ENCODE measurements around the gene AIMP1.

Gene AIMP1

DNA sequence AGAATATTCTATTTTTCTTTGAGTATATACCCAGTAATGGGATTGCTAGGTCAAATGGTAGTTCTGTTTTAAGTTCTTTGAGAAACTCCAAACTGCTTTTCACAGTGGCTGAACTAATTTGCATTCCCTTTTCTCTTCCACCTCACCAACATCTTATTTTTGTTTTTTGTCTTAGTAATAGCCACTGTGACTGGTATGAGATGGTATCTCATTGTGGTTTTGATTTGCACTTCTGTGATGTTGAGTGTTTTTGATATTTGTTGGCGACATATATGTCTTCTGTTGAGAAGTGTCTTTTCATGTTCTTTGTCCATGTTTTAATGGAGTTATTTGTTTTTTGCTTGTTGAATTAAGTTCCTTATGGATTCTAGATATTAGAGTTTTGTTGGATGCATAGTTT, 24.4 kb downstream of the AIMP1 start:
- no peak for DNase-seq
- Histone ChIP-seq H3K4me3 (ENCODE audit: low read depth, low read length) (no peak overlapping the region), H3K9me3 (ENCODE audit: severe bottlenecking) (no peaks in the 10 kb centered on the region), H3K36me3 (peaks cover 36% of the 10 kb centered on the region), H3K27me3 (ENCODE audit: insufficient read depth, low read depth, severe bottlenecking) (no peaks in the 10 kb centered on the region), H3K27ac (no peak overlapping the region)
- TF ChIP-seq, protein P1, sequence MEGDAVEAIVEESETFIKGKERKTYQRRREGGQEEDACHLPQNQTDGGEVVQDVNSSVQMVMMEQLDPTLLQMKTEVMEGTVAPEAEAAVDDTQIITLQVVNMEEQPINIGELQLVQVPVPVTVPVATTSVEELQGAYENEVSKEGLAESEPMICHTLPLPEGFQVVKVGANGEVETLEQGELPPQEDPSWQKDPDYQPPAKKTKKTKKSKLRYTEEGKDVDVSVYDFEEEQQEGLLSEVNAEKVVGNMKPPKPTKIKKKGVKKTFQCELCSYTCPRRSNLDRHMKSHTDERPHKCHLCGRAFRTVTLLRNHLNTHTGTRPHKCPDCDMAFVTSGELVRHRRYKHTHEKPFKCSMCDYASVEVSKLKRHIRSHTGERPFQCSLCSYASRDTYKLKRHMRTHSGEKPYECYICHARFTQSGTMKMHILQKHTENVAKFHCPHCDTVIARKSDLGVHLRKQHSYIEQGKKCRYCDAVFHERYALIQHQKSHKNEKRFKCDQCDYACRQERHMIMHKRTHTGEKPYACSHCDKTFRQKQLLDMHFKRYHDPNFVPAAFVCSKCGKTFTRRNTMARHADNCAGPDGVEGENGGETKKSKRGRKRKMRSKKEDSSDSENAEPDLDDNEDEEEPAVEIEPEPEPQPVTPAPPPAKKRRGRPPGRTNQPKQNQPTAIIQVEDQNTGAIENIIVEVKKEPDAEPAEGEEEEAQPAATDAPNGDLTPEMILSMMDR (IDR thresholded peaks at IDR 0.05; ENCODE audit: low read depth, low read length) = no peak

DNA sequence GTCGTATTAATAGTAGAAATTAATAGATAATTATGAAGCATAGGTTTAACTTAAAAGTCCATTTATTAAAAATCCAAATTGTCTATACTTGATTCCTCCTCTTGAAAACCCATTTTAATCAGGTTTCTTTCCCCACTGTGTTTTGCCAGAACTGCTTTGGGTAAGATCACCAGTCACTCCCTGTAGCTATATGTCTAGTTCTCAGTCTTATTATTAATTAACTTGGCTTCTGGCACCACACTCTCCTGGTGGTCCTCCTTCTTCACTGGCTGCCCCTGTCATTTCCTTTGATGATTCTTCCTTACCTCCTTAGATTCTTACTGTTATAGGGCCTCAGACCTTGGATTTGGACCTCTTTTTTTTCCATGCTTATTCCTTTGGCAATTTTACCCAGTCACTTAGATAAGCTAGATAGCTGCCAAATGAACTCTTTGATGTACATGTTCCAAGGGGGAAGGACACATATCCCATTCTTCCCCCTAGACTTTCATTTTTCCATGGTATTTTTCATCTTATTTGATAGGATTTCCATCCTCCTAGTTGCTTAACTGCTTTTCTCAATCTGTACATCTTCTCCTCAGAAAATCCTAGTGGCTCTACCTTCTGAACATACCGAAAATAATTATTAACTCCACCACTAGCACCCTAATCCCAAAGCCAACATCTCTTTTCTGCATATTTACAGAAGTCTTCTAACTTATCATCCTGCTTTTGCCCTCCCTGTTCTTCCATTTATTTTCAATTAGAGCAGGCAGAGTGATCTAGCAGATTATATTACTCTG, 27.7 kb downstream of the AIMP1 start:
- H3K27ac ChIP-seq = no peak overlapping the region
- DNase-seq = no peak
- TF ChIP-seq, protein P1 (IDR thresholded peaks at IDR 0.05; ENCODE audit: low read depth, low read length) = no peak
- H3K36me3 ChIP-seq = peaks cover 13% of the 10 kb centered on the region
- no peaks in the 10 kb centered on the region for H3K27me3 ChIP-seq (ENCODE audit: insufficient read depth, low read depth, severe bottlenecking)
- no peaks in the 10 kb centered on the region for H3K9me3 ChIP-seq (ENCODE audit: severe bottlenecking)
- H3K4me3 ChIP-seq (ENCODE audit: low read depth, low read length) = no peak overlapping the region

DNA sequence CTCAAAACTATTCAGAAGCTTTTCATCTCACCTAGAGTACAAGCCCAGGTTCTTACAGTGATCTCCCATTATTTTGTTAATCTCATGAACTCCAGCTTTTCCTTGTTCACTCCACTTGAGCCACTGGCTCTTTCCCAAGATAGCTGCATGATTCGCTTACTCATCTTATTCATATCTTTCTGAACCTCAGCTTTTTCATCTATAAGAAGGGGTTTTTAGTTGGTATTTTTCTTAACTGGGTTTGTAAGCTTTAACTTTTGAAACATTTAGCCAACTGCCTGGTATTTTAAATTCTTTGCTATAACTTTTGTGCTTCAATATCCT, 28.3 kb downstream of the AIMP1 start:
- H3K9me3 ChIP-seq (ENCODE audit: severe bottlenecking) = no peaks in the 10 kb centered on the region
- peaks cover 8% of the 10 kb centered on the region for H3K36me3 ChIP-seq
- DNase-seq = no peak
- no peak overlapping the region for H3K4me3 ChIP-seq (ENCODE audit: low read depth, low read length)
- no peak overlapping the region for H3K27ac ChIP-seq
- TF ChIP-seq, protein P1 (IDR thresholded peaks at IDR 0.05; ENCODE audit: low read depth, low read length) = no peak
- H3K27me3 ChIP-seq (ENCODE audit: insufficient read depth, low read depth, severe bottlenecking) = no peaks in the 10 kb centered on the region

GRCh38 chr4:106347167-106347566, 30.8 kb downstream of the AIMP1 start:
- Histone ChIP-seq H3K9me3 (ENCODE audit: severe bottlenecking) (no peaks in the 10 kb centered on the region), H3K27ac (no peak overlapping the region), H3K27me3 (ENCODE audit: insufficient read depth, low read depth, severe bottlenecking) (no peaks in the 10 kb centered on the region), H3K36me3 (peaks cover 5% of the 10 kb centered on the region), H3K4me3 (ENCODE audit: low read depth, low read length) (no peak overlapping the region)
- DNase-seq = no peak
- TF ChIP-seq, protein P1 (IDR thresholded peaks at IDR 0.05; ENCODE audit: low read depth, low read length) = no peak

DNA sequence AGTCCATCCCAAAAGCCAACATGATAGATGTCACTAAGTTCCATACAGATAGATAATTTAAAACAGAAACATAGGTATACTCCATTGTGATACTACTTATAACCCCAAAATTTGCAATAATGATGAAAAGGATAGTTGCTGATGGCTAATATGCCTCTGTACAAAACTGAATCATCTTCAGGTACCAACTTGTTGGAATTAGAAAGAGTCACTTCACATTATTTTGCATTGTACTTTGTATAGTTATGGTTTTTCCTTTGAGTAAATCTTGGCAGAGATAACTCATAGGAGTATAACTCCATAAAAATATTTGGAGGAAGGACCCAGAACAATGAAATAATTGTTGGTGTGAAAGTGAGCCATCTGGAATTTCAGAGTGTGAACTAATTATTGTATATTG, 34.7 kb downstream of the AIMP1 start:
- TF ChIP-seq, protein P1 (IDR thresholded peaks at IDR 0.05; ENCODE audit: low read depth, low read length) = no peak
- no peaks in the 10 kb centered on the region for H3K27me3 ChIP-seq (ENCODE audit: insufficient read depth, low read depth, severe bottlenecking)
- DNase-seq = no peak
- no peaks in the 10 kb centered on the region for H3K9me3 ChIP-seq (ENCODE audit: severe bottlenecking)
- no peak overlapping the region for H3K4me3 ChIP-seq (ENCODE audit: low read depth, low read length)
- peaks cover 5% of the 10 kb centered on the region for H3K36me3 ChIP-seq
- no peak overlapping the region for H3K27ac ChIP-seq

DNA sequence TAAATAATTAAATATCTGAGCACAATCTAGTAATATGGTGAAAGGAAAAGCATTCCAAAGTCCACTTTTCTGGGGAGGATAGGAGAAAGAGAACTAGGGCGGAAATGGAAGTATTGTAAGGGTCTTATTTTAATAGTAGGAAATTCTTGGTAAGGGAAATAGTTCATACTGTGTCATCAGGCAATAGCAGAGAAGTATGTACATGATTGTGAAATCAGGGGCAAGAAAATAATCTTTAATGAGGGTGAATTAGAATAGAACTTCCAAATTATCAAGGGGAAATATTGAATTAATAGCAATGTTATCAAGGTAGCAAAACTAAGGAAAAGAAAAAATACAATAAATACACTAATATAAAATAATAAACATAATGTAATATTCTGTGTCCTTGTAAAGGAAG, 37.4 kb downstream of the AIMP1 start:
- H3K36me3 ChIP-seq = no peaks in the 10 kb centered on the region; the same call in 1 of the 2 replicates

More for the DNA sequence above, 37.4 kb downstream of the AIMP1 start:
- H3K9me3 ChIP-seq (ENCODE audit: severe bottlenecking) = no peaks in the 10 kb centered on the region
- no peaks in the 10 kb centered on the region for H3K27me3 ChIP-seq (ENCODE audit: insufficient read depth, low read depth, severe bottlenecking)
- TF ChIP-seq, protein P1 (IDR thresholded peaks at IDR 0.05; ENCODE audit: low read depth, low read length) = no peak
- no peak for DNase-seq
- H3K27ac ChIP-seq = no peak overlapping the region
- no peak overlapping the region for H3K4me3 ChIP-seq (ENCODE audit: low read depth, low read length)

All from WERI-Rb-1 (cell line).